GM12865 (cell line): ENCODE data around the gene MAGED1.

ENCODE experiments used
- DNase-seq: peaks from one replicate; pipeline ENCODE4 v3.0.0; 2010; ENCODE audit warnings: low read depth
- H3K4me3 ChIP-seq: 2 replicates; pipeline ENCODE4 v1.5.1; 2011; ENCODE audit warnings: mild to moderate bottlenecking, low read depth, low read length, control low read depth
- CTCF ChIP-seq: IDR thresholded peaks from 2 replicates; pipeline ENCODE4 v1.5.1; 2011; ENCODE audit warnings: low read length, control low read depth, low read depth, inconsistent platforms; ENCODE audit not compliant: insufficient read depth; ENCODE audit errors: missing control alignments

MAGED1 gene, protein sequence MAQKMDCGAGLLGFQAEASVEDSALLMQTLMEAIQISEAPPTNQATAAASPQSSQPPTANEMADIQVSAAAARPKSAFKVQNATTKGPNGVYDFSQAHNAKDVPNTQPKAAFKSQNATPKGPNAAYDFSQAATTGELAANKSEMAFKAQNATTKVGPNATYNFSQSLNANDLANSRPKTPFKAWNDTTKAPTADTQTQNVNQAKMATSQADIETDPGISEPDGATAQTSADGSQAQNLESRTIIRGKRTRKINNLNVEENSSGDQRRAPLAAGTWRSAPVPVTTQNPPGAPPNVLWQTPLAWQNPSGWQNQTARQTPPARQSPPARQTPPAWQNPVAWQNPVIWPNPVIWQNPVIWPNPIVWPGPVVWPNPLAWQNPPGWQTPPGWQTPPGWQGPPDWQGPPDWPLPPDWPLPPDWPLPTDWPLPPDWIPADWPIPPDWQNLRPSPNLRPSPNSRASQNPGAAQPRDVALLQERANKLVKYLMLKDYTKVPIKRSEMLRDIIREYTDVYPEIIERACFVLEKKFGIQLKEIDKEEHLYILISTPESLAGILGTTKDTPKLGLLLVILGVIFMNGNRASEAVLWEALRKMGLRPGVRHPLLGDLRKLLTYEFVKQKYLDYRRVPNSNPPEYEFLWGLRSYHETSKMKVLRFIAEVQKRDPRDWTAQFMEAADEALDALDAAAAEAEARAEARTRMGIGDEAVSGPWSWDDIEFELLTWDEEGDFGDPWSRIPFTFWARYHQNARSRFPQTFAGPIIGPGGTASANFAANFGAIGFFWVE

GRCh38 chrX:51892921-51893745 is at the start of gene MAGED1:
MAGED1 (plus strand) TSS chrX:51893623; CDS start chrX:51894305, 682 bp downstream.
- peak within 1 kb of the TSS; percentile 83 for H3K4me3 ChIP-seq
- TF ChIP-seq CTCF = no peak
- DNase-seq = peak; percentile 94

GRCh38 chrX:51847463-51847862 is 46.0 kb upstream of the MAGED1 start:
- no peak for TF ChIP-seq CTCF
- H3K4me3 ChIP-seq = no peak overlapping the region
- DNase-seq = no peak

GRCh38 chrX:51851507-51852085 is 41.8 kb upstream of the MAGED1 start:
- TF ChIP-seq CTCF = no peak
- DNase-seq = no peak
- H3K4me3 ChIP-seq = no peak overlapping the region

GRCh38 chrX:51852096-51852495 is 41.3 kb upstream of the MAGED1 start:
- no peak overlapping the region for H3K4me3 ChIP-seq
- TF ChIP-seq CTCF = no peak
- DNase-seq = no peak

DNA sequence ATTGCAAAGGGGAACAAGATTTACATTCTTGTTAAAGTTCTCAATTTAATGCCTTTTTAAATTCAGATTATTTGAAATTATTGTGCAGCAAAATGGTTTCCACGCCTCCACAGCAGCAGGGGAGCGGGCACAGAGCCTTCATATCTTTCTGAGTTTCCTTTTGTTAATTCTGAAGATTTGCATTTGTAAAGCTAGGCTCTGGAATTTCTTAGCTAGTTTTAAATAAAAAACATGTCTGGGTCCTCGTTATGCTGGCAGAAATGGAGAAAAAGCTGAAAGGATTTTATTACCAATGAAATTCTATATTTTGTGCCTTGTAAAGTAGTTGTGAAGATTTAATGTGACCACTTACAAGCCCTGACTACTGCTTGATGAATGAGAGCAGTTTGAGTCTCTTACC is 40.8 kb upstream of the MAGED1 start:
- H3K4me3 ChIP-seq = no peak overlapping the region
- TF ChIP-seq CTCF = no peak
- DNase-seq = no peak

DNA sequence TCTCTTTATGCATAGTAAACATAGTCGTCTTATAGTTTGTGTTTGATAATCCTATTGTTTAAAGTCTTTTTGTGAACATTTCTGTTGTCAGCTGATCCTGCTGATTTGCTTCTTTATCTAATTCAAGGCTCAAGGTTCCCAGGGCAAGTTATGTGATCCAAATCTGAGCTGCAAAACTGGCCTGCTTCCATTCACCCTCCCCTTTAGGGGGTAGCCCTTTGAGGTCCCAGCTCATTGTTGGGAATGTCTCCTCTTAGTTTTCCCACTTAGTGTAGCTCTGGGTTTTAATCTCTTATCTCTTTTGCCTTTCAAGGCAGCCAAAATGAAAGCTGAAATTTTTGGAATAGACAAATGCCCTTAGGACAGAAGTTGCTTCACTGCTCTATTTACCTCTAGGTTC is 40.2 kb upstream of the MAGED1 start:
- TF ChIP-seq CTCF = no peak
- no peak for DNase-seq
- H3K4me3 ChIP-seq = no peak overlapping the region
